ENCODE measurements around the gene NOTO. TPM values are rescaled to one million over a fixed set of nuclear protein-coding genes. Genes with fewer than 3 reads are reported as not detected.

The NOTO gene
- total RNA-seq, 1 experiment from 2014 or later = 0.41 TPM

GRCh38 chr2:73205611-73206010, 3.2 kb downstream of the NOTO start:
- Histone ChIP-seq H3K4me3 (ENCODE audit: low read depth, low read length, poor library complexity, severe bottlenecking) (no peak overlapping the region), H3K36me3 (ENCODE audit: insufficient read depth, low read length, poor library complexity, severe bottlenecking) (no peaks in the 10 kb centered on the region), H3K4me1 (ENCODE audit: insufficient read depth, low read length, poor library complexity, severe bottlenecking) (no peaks in the 10 kb centered on the region), H3K27me3 (replicated peaks; ENCODE audit: insufficient read depth, low read depth, low read length, poor library complexity) (peaks cover 34% of the 10 kb centered on the region), H3K27ac (ENCODE audit: low read depth, low read length, poor library complexity, severe bottlenecking) (no peak overlapping the region), H3K9me3 (ENCODE audit: low read depth, low read length, poor library complexity, severe bottlenecking) (peaks cover 6% of the 10 kb centered on the region)
- no peak for DNase-seq (ENCODE audit: low spot score)
- TF ChIP-seq EZH2 (IDR thresholded peaks at IDR 0.05; ENCODE audit: borderline replicate concordance, low read depth, low read length, poor library complexity, severe bottlenecking) (no peak), CTCF (conservative IDR thresholded peaks at IDR 0.05; ENCODE audit: low read depth, low read length) (no peak)
- intact Hi-C loops (cut with micrococcal nuclease; ENCODE audit: unreplicated experiment) = no loop called here
- CTCF ChIA-PET = no interaction called here
- no TSS peak for BruUV-seq (replicated peaks)
- POLR2A ChIA-PET (ENCODE audit: low non-redundant PET) = no interaction called here

- H3K36me3 ChIP-seq (ENCODE audit: insufficient read depth, low read length, poor library complexity, severe bottlenecking) = no peaks in the 10 kb centered on the region
- no peak for DNase-seq (ENCODE audit: low spot score)
- no TSS peak for BruUV-seq (replicated peaks)
- ChIA-PET POLR2A (ENCODE audit: low non-redundant PET) (no interaction called here), CTCF (no interaction called here)
- H3K4me3 ChIP-seq (ENCODE audit: low read depth, low read length, poor library complexity, severe bottlenecking) = no peak overlapping the region
- no peak for TF ChIP-seq CTCF (conservative IDR thresholded peaks at IDR 0.05; ENCODE audit: low read depth, low read length)
- intact Hi-C loops (cut with micrococcal nuclease; ENCODE audit: unreplicated experiment) = no loop called here
- H3K27ac ChIP-seq (ENCODE audit: low read depth, low read length, poor library complexity, severe bottlenecking) = no peak overlapping the region
- H3K27me3 ChIP-seq (replicated peaks; ENCODE audit: insufficient read depth, low read depth, low read length, poor library complexity) = peaks cover 11% of the 10 kb centered on the region
- no peaks in the 10 kb centered on the region for H3K4me1 ChIP-seq (ENCODE audit: insufficient read depth, low read length, poor library complexity, severe bottlenecking)
- no peaks in the 10 kb centered on the region for H3K9me3 ChIP-seq (ENCODE audit: low read depth, low read length, poor library complexity, severe bottlenecking)
These were observed 5.9 kb downstream of the NOTO start for GRCh38 chr2:73208258-73208657.

GRCh38 chr2:73210019-73210418, 7.6 kb downstream of the NOTO start:
- ChIA-PET CTCF (no interaction called here), POLR2A (ENCODE audit: low non-redundant PET) (no interaction called here)
- no peak for DNase-seq (ENCODE audit: low spot score)
- Histone ChIP-seq H3K27ac (ENCODE audit: low read depth, low read length, poor library complexity, severe bottlenecking) (no peak overlapping the region), H3K27me3 (replicated peaks; ENCODE audit: insufficient read depth, low read depth, low read length, poor library complexity) (no peaks in the 10 kb centered on the region), H3K4me3 (ENCODE audit: low read depth, low read length, poor library complexity, severe bottlenecking) (no peak overlapping the region), H3K9me3 (ENCODE audit: low read depth, low read length, poor library complexity, severe bottlenecking) (no peaks in the 10 kb centered on the region), H3K36me3 (ENCODE audit: insufficient read depth, low read length, poor library complexity, severe bottlenecking) (no peaks in the 10 kb centered on the region), H3K4me1 (ENCODE audit: insufficient read depth, low read length, poor library complexity, severe bottlenecking) (peaks cover 1% of the 10 kb centered on the region)
- no peak for TF ChIP-seq CTCF (conservative IDR thresholded peaks at IDR 0.05; ENCODE audit: low read depth, low read length)
- TF ChIP-seq EZH2 (IDR thresholded peaks at IDR 0.05; ENCODE audit: borderline replicate concordance, low read depth, low read length, poor library complexity, severe bottlenecking) = no peak
- intact Hi-C loops (cut with micrococcal nuclease; ENCODE audit: unreplicated experiment) = no loop called here
- no TSS peak for BruUV-seq (replicated peaks)
